GM18502 (cell line): Measurements from ENCODE around the gene PHLPP2.
A peak's percentile ranks its signal among the peaks of the same experiment; 100 is the strongest.
"Not testable (repeated sequence)": the region's sequence is repeated elsewhere in the genome, so short reads cannot be mapped to it uniquely, and the experiment has no call there.

ENCODE experiments used
- ATAC-seq: cut with Tn5 transposase; IDR thresholded peaks from one replicate; pipeline ENCODE4 v1.9.1; 2021; ENCODE audit warnings: mild to moderate bottlenecking; ENCODE audit not compliant: unreplicated experiment, poor library complexity

Gene PHLPP2

DNA sequence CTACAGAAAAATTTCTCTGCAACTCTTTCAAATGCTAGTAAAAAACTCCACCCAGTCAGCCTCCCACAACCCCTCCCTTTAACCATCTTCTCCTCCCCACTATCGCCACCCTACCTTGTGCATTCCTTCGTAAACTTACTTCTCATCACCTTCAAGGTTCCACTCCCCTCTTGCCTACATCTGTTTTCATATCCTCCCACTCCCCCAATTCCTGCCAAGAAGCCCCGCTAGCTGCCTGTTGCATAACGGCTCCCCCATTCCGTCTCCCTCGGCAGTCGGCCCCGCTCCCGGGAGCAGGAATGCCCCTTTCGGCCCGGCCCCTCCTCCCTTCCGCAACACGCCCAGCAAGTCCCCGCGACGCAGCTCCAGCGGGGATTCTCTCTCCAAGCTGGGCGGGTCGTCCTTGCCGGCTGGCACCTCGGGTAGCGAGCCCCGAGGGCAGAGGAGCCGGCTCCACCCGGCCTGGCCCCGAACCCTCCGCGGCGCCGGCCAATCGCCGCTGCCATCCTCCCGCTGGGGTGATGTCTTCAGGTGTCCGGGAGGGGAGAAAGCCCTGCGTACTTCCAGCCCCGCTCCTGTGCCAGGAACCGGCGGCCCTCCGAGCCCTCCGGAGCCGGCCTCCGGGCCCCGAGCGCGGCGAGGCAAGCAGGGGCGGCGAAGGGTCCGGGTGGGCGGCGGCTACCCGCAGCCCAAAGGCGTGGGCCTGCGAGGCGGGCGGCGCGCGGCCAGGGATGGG, 1.5 kb downstream of the PHLPP2 start:
- ATAC-seq: peak; percentile 45

GRCh38 chr16:71721066-71721740, 3.3 kb downstream of the PHLPP2 start:
- no peak for ATAC-seq

GRCh38 chr16:71712501-71712900, 12.0 kb downstream of the PHLPP2 start:
- ATAC-seq: no peak

DNA sequence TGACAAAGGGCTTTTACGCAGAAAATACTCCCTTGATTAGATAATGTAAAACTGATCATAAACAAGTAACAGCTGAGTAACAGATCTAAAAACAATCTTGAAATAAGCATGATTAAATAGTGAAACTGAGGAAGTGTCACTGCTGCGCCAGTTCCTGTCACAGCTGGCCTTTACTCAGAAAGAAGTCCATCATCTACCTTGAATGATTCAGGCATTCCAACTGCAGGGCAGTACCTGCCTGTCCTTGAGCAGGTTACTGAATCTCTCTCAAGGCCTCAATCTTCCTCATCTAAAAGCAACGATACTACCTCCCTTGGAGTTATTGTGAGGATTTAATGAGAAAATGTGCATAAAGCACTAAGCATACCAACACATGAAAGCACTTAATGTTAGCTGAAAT, 12.7 kb downstream of the PHLPP2 start:
- no peak for ATAC-seq

GRCh38 chr16:71709229-71709781, 15.2 kb downstream of the PHLPP2 start:
- ATAC-seq: no peak

DNA sequence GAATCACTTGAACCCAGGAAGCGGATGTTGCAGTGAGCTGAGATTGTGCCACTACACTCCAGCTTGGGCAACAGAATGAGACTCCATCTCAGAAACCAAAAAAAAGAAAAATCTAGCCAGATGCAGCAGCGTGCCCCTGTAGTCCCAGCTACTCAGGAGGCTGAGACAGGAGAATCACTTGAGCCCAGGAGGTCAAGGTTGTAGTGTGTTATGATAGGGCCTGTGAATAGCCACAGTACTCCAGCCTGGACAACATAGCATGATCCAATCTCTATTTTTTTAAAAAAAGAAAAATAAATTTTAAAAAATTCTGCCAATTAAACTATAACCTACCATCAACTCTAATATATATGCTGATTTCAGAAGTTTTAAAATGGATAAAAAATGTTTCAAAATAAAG, 15.8 kb downstream of the PHLPP2 start:
- ATAC-seq: no peak

DNA sequence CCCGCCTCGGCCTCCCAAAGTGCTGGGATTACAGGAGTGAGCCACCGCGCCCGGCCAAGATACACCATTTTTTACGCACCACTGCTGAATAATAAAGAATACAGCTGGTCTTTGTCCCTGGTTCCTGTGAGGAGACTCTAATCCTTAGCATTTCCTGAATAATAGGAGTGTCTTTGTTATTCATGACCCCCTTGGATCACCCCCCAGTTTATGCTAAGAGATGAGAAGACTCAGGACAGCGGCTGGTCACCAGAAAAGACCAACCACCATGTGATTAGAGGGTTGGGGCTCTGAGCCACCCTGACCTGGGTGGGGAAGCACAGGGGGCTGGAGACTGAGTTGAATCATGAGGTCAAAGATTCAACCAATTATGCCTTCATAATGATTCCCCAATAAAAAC, 17.3 kb downstream of the PHLPP2 start:
- ATAC-seq: no peak

DNA sequence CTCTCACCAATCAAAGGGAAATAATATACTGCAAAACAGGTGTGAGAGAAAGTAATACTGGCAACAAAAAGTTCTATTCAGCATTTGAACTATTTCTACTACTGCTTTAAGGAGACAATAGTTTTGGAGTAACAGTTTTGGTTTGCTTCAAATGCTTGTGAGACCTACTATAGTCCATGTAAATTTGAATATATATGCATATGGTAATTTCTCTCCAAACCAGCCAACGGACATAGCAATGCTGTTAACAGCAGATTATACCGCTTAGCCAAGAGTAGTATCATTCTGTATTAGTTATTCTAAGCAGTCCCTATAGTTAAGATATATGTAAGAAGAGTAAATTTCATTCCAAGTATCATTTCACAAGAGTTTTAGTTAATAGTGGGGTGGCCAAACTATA, 18.5 kb downstream of the PHLPP2 start:
- ATAC-seq: no peak

- no peak for ATAC-seq
Observed at GRCh38 chr16:71703333-71703732, 21.2 kb downstream of the PHLPP2 start.

- ATAC-seq: no peak
Observed at GRCh38 chr16:71700831-71701230, 23.7 kb downstream of the PHLPP2 start.

GRCh38 chr16:71698491-71698890, 26.0 kb downstream of the PHLPP2 start:
- no peak for ATAC-seq

DNA sequence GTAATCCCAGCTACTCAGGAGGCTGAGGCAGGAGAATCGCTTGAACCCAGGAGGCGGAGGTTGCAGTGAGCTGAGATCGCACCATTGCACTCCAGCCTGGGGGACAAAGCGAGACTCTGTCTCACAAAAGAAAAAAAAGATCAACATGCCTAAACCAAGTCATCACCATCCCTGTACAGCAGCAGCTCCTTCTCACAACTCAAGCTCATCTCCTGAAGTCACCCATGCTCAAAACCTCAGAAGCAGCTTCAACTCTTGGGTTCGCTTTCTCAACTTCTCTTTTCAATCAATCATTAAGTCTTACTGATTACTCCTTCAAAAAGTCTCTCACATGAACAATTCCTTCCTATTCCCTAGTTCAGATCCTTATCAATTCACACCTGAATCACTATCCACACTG, 31.3 kb downstream of the PHLPP2 start:
- ATAC-seq: no peak

DNA sequence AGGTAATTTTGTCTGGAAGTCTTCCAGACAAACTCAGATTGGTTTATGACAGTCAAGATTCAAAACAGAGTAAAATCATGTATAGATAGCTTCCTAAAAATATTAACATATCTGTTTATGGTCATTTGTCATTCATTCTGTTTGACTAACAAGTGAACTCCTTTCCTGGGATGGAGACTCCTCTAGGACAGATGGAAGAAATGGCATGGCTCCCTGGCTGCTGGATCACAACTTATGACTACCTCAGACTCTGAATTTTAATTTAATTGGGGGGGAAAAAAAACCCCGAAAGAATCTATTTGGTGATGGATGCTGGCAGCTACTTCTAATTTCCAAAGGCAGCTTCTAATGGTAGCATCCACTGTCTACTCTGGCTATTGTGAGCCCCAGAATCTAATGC, 34.6 kb downstream of the PHLPP2 start:
- no peak for ATAC-seq

- no peak for ATAC-seq
Observed at GRCh38 chr16:71687861-71688260, 36.6 kb downstream of the PHLPP2 start.

- not testable (repeated sequence) for ATAC-seq
Observed at GRCh38 chr16:71684280-71684679, 40.2 kb downstream of the PHLPP2 start.

DNA sequence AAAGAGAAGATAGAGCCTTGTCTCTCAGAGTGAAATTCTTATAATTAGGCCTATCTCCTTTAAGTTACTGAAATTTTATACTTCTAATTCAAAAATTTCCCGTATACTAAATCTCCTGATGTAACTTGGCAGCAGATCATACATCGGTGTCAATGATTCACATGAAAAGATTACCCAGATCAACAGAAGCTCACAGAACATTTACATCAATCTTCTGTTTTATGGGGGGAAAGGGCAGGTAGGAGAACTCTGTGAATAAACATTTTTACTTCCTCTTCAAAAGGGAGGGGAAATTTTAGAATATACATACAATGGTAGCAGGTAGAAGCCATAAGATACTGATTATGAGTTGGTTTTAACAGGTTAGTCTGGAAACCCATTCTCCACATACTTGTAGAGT, 43.1 kb downstream of the PHLPP2 start:
- no peak for ATAC-seq

- no peak for ATAC-seq
Observed at GRCh38 chr16:71676236-71676635, 48.3 kb downstream of the PHLPP2 start.

DNA sequence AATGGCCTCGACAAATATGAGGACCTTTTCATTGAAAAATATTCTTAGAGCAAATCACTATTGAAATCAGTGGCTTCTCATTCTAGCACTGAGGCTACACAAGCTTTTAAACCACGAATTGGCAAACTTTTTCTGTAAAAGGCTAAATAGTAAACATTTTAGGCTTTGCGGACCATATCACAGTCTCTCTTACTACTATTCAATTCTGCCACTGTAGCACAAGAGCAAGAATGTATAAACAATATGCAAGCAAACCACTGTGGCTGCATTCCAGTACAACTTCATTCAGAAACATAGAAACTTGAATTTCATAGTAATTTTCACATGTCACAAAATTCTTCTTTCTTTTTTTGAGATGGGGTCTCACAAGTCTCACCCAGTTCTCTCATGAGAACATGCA, 49.1 kb downstream of the PHLPP2 start:
- no peak for ATAC-seq

GRCh38 chr16:71674229-71674628, 50.3 kb downstream of the PHLPP2 start:
- ATAC-seq: no peak

GRCh38 chr16:71673582-71673973, 50.9 kb downstream of the PHLPP2 start:
- ATAC-seq: no peak

DNA sequence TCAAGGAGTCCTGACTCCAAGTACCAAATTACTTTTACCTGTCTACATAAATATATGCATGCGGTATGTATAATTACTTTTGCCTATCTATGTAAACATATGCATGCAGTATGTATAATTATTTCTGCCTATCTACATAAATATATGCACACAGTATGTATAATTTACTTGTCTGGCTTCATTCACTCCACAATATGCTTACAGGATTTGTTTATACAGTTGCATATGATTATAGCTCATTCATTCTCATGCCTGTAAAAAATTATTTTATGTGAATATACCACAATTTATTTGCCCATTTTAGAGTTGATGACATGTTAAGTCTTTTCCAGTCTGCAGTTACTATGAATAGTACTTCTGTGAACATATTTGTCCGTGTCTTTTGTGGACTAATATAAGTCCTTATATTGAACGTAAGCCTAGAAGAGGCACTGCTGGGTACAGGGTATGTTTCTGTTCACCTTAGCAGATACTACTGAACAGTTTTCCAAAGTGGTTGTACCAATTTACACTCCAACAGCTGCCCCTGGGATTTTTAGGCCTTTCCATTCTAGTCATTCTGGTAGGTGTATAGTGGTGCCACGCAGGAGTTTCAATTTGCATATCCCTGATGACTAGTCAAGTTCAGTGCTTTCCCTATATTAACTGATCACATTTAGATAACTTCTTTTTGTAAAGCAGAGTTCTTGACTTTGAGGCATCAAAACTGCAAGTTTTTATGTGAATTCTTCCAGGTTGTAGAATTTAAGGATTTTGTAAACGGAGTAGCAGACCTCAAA, 51.5 kb downstream of the PHLPP2 start:
- ATAC-seq: no peak
